AG04449 (cell line): ENCODE measurements around the gene IL1RAPL1.
"Not testable (repeated sequence)": the region's sequence is repeated elsewhere in the genome, so short reads cannot be mapped to it uniquely, and the experiment has no call there.

Experiments used
- CTCF ChIA-PET: fragments of 350-600 bp; formaldehyde crosslinking; extraction: SDS; loops from one replicate; lab custom pipeline; 2021; ENCODE audit warnings: antibody characterized with exemption; lab: Yijun Ruan, JAX
- POLR2A ChIA-PET: fragments of 400-600, 350-600 bp; formaldehyde crosslinking; extraction: SDS; loops from one replicate; lab custom pipeline; 2020; ENCODE audit warnings: antibody characterized with exemption, inconsistent platforms; lab: Yijun Ruan, JAX
- DNase-seq: peaks from one replicate; pipeline ENCODE4 v3.0.0-alpha.2; 2010; ENCODE audit warnings: low read depth, low spot score
- H3K4me3 ChIP-seq: 2 replicates; pipeline ENCODE4 v1.5.1; 2011; ENCODE audit warnings: low read depth, mild to moderate bottlenecking, control low read depth, low read length
- TF ChIP-seq, protein P1 (sequence below): IDR thresholded peaks from one replicate; pipeline ENCODE4 v1.5.1; 2011; ENCODE audit warnings: mild to moderate bottlenecking, moderate library complexity, low read length, control low read depth, inconsistent platforms; ENCODE audit not compliant: insufficient read depth; ENCODE audit errors: missing control alignments

The IL1RAPL1 gene

DNA sequence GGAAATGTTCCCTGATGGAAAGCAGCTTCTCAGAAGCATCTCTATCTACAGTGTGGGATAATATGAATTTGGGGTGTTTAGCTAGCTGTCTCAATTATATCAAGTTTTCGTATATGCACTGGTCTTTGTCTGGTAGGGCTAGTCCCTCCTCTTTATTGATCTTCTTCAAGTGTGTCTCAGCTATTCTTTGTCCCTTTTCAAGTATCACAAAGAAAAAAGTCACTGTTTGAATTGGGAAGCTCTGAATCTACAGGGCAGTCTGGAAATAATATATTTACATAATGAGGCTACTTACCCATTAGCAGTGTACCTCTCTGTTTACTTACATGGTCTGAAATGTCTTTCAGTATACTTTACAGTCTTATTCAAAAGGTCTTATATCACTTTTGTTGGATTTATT lies 526.0 kb downstream of the IL1RAPL1 start:
- CTCF ChIA-PET = no interaction called here
- TF ChIP-seq, protein P1, sequence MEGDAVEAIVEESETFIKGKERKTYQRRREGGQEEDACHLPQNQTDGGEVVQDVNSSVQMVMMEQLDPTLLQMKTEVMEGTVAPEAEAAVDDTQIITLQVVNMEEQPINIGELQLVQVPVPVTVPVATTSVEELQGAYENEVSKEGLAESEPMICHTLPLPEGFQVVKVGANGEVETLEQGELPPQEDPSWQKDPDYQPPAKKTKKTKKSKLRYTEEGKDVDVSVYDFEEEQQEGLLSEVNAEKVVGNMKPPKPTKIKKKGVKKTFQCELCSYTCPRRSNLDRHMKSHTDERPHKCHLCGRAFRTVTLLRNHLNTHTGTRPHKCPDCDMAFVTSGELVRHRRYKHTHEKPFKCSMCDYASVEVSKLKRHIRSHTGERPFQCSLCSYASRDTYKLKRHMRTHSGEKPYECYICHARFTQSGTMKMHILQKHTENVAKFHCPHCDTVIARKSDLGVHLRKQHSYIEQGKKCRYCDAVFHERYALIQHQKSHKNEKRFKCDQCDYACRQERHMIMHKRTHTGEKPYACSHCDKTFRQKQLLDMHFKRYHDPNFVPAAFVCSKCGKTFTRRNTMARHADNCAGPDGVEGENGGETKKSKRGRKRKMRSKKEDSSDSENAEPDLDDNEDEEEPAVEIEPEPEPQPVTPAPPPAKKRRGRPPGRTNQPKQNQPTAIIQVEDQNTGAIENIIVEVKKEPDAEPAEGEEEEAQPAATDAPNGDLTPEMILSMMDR = no peak
- DNase-seq = no peak
- POLR2A ChIA-PET = no interaction called here
- no peak overlapping the region for H3K4me3 ChIP-seq

DNA sequence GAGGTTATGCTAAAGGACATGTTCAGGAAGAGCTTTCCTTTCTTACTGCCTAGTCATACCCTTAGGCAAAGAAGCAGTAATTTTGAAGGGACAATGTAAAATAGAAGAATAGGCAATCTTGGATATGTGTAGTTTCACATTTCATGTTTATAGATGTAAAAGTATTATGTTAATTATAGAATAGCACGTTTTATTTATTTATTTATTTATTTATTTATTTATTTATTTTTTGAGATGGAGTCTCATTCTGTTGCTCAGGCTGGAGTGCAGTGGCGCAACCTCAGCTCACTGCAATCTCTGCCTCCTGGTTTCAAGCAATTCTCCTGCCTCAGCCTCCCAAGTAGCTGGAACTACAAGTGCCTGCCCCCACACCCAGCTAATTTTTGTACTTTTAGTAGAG lies 535.6 kb downstream of the IL1RAPL1 start:
- POLR2A ChIA-PET, DNase-seq, H3K4me3 ChIP-seq, CTCF ChIA-PET: not testable (repeated sequence)

DNA sequence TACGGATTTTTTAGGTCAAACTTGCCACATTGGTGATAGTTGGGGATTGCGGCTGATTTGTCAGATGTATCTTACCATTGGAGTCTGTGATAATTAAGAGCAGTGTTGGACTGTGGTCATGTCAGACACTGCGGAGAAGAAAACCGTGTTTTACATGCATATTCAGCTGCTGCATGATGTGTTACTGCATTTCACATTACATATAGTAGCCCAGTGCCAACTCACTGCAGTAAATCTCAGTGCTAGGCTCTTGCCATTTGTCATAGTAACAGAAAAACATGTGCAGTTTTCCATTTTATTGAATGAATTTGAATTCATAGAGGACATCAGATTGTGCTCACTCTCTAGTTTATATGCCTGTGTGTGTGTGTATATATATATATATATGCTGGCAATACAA lies 543.7 kb downstream of the IL1RAPL1 start:
- TF ChIP-seq, protein P1 = no peak
- CTCF ChIA-PET = no interaction called here
- POLR2A ChIA-PET = no interaction called here
- no peak for DNase-seq
- no peak overlapping the region for H3K4me3 ChIP-seq

DNA sequence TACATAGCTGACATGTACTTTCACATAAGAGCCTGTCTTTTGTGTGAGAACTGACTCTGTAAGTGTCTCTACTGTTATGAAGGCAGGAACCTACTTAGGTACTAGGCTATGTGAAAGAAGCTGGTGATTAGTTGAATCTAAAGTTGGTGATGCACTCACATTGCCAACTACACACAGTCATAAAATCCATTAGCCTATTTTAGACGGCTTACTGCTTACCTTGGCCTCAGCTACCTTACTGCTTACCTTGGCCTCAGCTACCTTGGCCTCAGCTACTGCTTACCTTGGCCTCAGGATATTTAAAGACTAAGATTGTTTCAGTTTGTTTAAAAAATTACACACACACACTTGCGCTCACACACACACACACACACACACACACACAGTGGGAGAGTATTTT lies 549.7 kb downstream of the IL1RAPL1 start:
- CTCF ChIA-PET = no interaction called here
- POLR2A ChIA-PET = no interaction called here
- TF ChIP-seq, protein P1 = no peak
- H3K4me3 ChIP-seq = no peak overlapping the region
- DNase-seq = no peak

DNA sequence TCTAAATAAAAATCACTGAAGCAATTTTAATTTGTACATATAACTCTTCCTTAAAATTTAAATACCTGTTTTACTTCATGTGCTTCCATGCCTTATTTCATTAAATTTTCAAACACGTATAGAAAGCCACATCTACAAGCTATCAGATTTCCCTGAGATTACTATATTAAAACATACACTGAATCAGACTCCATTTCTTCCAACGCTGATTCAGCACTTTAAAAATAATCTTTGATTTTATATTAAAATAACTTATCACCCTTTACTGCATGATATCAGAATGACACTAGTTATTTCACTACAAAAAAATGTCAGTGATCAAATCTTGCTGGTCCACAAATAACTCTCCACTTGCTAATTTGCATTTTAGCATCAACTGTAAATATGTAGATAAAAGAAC lies 550.8 kb downstream of the IL1RAPL1 start:
- no peak for DNase-seq
- POLR2A ChIA-PET = no interaction called here
- no peak overlapping the region for H3K4me3 ChIP-seq
- TF ChIP-seq, protein P1 = no peak
- CTCF ChIA-PET = no interaction called here

DNA sequence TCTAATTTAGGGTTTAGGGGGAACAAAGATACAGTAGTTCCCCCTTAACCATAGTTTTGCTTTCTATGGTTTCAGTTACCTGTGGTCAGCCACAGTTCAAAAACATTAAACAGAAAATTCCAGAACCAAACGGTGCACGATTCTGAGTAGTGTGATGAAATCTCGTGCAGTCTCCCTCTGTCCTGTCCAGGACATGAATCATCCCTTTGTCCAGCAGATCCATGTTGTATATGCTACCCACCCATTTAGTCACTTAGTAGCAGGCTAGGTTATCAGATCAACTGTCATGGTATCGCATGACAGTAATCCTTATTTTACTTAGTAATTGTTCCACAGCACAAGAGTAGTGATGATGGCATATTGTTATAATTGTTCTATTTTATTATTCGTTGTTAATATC lies 556.1 kb downstream of the IL1RAPL1 start:
- H3K4me3 ChIP-seq = no peak overlapping the region
- ChIA-PET CTCF (no interaction called here), POLR2A (no interaction called here)
- DNase-seq = no peak
- TF ChIP-seq, protein P1 = no peak

DNA sequence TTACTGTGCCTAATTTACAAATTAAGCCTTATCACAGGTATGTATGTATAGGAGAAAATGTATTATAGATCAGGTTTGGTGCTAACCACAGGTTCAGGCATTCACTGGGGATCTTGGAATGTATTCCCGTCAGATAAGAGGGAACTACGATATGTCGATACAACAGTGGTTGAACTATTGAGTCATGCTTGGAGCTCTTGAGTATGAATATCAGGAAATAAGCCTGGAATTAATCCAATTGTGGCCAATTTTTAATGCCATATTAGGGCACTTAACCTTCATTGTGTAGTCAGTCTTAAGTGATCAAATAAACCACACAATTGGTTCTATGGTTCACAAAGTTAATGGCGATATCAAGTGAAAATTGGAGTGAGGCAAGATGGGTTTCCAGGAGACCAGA lies 556.5 kb downstream of the IL1RAPL1 start:
- CTCF ChIA-PET = no interaction called here
- no peak overlapping the region for H3K4me3 ChIP-seq
- POLR2A ChIA-PET = no interaction called here
- no peak for DNase-seq
- TF ChIP-seq, protein P1 = no peak
